Vagina (tissue), 2 donors: ENCODE data around the gene RALGDS. TPM values are rescaled to one million over a fixed set of nuclear protein-coding genes. Genes with fewer than 3 reads are reported as not detected.
"Not testable (repeated sequence)": the region's sequence is repeated elsewhere in the genome, so short reads cannot be mapped to it uniquely, and the experiment has no call there.

Source experiments
- DNase-seq, 2 donors: peaks; one replicate each; pipeline ENCODE4 v3.0.0-alpha.2; 2017; ENCODE audit errors: extremely low spot score in 2 of 2
- H3K27ac ChIP-seq: fragments of 200-600 bp; sonication (generic); one replicate; pipeline ENCODE4 v1.5.1; 2019
- H3K27me3 ChIP-seq: fragments of 200-600 bp; sonication (generic); one replicate; pipeline ENCODE4 v1.5.1; 2019
- H3K36me3 ChIP-seq, 2 donors: fragments of 200-600 bp; sonication (generic); one replicate each; pipeline ENCODE4 v1.5.1; 2017 to 2019
- H3K4me1 ChIP-seq: fragments of 200-600 bp; sonication (generic); one replicate; pipeline ENCODE4 v1.5.1; 2019
- H3K4me3 ChIP-seq, 2 donors: fragments of 200-600 bp; sonication (generic); 1 replicate in 1 of 2; 2 replicates in 1 of 2; pipeline ENCODE4 v1.5.1; 2016 to 2019
- H3K9me3 ChIP-seq: fragments of 200-600 bp; sonication (generic); one replicate; pipeline ENCODE4 v1.5.1; 2019
- POLR2A ChIP-seq, 2 donors: fragments of 450-650 bp; IDR thresholded peaks; one replicate each; pipeline ENCODE4 v1.6.1; 2017; ENCODE audit warnings: antibody characterized with exemption in 2 of 2, mild to moderate bottlenecking in 2 of 2, moderate library complexity in 2 of 2
- POLR2AphosphoS5 ChIP-seq, 2 donors: sonication (generic); formaldehyde crosslinking; IDR thresholded peaks; one replicate each; pipeline ENCODE4 v1.9.0; 2017; ENCODE audit warnings: antibody characterized with exemption in 2 of 2, mild to moderate bottlenecking in 2 of 2, low read depth in 1 of 2; ENCODE audit not compliant: insufficient read depth in 1 of 2
- intact Hi-C: fragments of 100-400 bp; cut with DNase I; formaldehyde crosslinking; loops from one replicate; pipeline ENCODE4 v1.15.1; 2023
- total RNA-seq: library from RNA; depleted of rRNA; stranded (reverse); fragments of >200 nt; gene quantifications from one replicate; pipeline ENCODE4 v1.2.3, GENCODE V29; 2016
- TF ChIP-seq, protein P1 (sequence below), 3 experiments: fragments of 450-650 bp in 2 of 3; fragments of 200-600 bp in 1 of 3; sonication (generic) in 1 of 3; IDR thresholded peaks; one replicate each; pipeline ENCODE4 v1.5.1; 2017 to 2019; ENCODE audit warnings: antibody characterized with exemption in 3 of 3, mild to moderate bottlenecking in 2 of 3, moderate library complexity in 2 of 3

RALGDS gene
- total RNA-seq, 1 donor from 2014 or later = 85.0 TPM

GRCh38 chr9:133089271-133089671 lies 31.8 kb downstream of the RALGDS start:
- Histone ChIP-seq H3K27ac (no peak overlapping the region), H3K4me3 (no peak overlapping the region), H3K9me3 (no peaks in the 10 kb centered on the region), H3K36me3 (no peaks in the 10 kb centered on the region), H3K27me3 (no peaks in the 10 kb centered on the region), H3K4me1 (no peaks in the 10 kb centered on the region)
- DNase-seq = no peak
- intact Hi-C loops = no loop called here
- TF ChIP-seq POLR2AphosphoS5 (IDR thresholded peaks at IDR 0.05; ENCODE audit: insufficient read depth in 1 of 2, low read depth in 1 of 2) (no peak), POLR2A (IDR thresholded peaks at IDR 0.05) (no peak)
- TF ChIP-seq, protein P1, sequence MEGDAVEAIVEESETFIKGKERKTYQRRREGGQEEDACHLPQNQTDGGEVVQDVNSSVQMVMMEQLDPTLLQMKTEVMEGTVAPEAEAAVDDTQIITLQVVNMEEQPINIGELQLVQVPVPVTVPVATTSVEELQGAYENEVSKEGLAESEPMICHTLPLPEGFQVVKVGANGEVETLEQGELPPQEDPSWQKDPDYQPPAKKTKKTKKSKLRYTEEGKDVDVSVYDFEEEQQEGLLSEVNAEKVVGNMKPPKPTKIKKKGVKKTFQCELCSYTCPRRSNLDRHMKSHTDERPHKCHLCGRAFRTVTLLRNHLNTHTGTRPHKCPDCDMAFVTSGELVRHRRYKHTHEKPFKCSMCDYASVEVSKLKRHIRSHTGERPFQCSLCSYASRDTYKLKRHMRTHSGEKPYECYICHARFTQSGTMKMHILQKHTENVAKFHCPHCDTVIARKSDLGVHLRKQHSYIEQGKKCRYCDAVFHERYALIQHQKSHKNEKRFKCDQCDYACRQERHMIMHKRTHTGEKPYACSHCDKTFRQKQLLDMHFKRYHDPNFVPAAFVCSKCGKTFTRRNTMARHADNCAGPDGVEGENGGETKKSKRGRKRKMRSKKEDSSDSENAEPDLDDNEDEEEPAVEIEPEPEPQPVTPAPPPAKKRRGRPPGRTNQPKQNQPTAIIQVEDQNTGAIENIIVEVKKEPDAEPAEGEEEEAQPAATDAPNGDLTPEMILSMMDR (IDR thresholded peaks at IDR 0.05) = no peak

DNA sequence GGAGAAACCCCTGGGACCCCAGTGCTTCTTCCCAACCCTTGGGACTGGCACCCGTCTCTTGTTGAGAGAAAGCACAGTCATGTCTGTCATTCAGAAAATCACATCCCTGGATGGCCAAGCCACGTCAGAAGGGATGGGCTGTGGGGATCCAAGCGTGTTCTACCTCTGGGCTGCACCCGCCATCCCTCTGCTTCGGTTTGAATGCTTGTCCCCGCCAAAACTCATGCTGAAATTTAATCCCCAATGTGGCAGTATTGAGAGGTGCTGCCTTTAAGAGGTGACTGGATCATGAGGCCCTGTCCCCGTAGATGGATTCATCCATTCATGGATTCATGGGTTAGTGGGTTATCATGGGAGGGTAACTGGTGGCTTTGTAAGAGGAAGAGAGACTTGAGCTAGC lies 32.3 kb downstream of the RALGDS start:
- H3K4me1 ChIP-seq = no peaks in the 10 kb centered on the region
- no peak for TF ChIP-seq POLR2A (IDR thresholded peaks at IDR 0.05)
- TF ChIP-seq, protein P1 (IDR thresholded peaks at IDR 0.05) = no peak
- TF ChIP-seq POLR2AphosphoS5 (IDR thresholded peaks at IDR 0.05; ENCODE audit: insufficient read depth in 1 of 2, low read depth in 1 of 2) = no peak
- no peaks in the 10 kb centered on the region for H3K36me3 ChIP-seq
- no peak overlapping the region for H3K27ac ChIP-seq
- DNase-seq = no peak
- intact Hi-C loops = no loop called here
- H3K9me3 ChIP-seq = no peaks in the 10 kb centered on the region
- no peak overlapping the region for H3K4me3 ChIP-seq
- no peaks in the 10 kb centered on the region for H3K27me3 ChIP-seq

DNA sequence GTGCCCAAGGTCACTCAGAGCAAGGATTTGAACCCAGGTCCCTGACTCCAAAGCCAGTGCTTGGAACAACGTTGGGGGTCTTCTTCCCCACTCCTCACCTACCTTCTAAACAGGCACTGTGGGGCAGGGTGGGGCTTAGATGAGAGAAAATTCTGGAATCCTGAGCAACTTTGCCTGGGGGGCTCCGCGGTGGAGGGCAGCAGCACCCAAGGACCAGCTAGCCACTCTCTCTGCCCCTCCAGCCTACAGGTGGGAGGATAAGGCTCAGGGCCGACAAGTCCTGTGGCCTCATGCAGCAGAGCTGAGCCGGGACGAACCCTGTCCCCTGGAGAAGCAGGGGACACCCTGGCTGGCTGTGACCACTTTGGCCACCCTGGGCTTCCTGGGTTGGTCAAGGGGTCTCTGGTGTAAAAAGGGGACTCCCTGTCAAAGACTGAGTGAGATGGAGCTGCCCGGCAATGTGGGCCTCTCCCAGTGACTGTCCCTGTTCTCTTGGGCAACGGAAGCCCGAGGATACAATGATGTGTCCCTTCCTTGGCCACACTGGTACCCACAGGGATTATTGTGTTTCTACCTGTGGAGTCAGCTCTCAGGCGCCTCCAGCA lies 32.8 kb downstream of the RALGDS start:
- intact Hi-C loops = no loop called here
- no peaks in the 10 kb centered on the region for H3K36me3 ChIP-seq
- no peaks in the 10 kb centered on the region for H3K4me1 ChIP-seq
- no peak overlapping the region for H3K27ac ChIP-seq
- H3K9me3 ChIP-seq = no peaks in the 10 kb centered on the region
- TF ChIP-seq POLR2AphosphoS5 (IDR thresholded peaks at IDR 0.05; ENCODE audit: insufficient read depth in 1 of 2, low read depth in 1 of 2) = no peak
- no peak for TF ChIP-seq POLR2A (IDR thresholded peaks at IDR 0.05)
- TF ChIP-seq, protein P1 (IDR thresholded peaks at IDR 0.05) = no peak
- H3K4me3 ChIP-seq = no peak overlapping the region
- H3K27me3 ChIP-seq = no peaks in the 10 kb centered on the region
- no peak for DNase-seq

DNA sequence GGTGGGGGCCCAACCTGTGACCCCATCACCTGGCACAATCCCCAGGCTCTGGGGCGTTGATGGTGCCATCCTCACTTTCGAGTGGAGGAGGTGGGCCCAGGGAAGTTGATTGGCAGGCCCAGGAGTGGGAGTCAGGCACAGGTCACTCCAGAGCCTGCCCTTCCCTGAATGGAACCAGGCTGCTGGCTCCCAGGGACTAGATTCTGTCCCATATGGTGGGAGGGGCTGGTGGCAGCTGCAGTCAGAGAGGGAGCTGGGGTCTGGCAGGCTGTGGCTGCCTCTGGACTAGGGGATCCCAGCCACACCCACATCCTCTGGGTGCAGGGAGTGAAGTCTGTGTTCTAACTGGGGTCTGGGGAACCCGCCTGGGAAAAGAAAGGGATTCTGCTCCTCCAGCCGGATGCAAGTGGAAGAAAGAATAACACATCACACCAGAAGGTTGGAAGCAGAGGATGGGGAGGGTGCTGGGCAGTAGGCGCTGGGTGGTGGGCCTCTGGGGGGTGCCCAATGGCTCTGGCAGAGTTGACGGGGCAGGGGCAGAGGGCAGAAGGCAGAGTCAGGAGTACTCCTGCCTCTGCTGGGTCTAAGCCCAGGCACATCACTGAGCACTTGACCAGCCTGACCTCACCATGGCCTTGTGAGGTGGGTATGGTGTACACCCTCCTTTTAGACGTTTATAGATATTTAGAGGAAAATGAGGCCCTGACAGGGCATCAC lies 33.5 kb downstream of the RALGDS start:
- DNase-seq = no peak
- Histone ChIP-seq H3K4me1 (no peaks in the 10 kb centered on the region), H3K36me3 (no peaks in the 10 kb centered on the region), H3K4me3 (no peak overlapping the region), H3K27me3 (no peaks in the 10 kb centered on the region), H3K9me3 (no peaks in the 10 kb centered on the region), H3K27ac (no peak overlapping the region)
- TF ChIP-seq, protein P1 (IDR thresholded peaks at IDR 0.05) = no peak
- no peak for TF ChIP-seq POLR2A (IDR thresholded peaks at IDR 0.05)
- TF ChIP-seq POLR2AphosphoS5 (IDR thresholded peaks at IDR 0.05; ENCODE audit: insufficient read depth in 1 of 2, low read depth in 1 of 2) = no peak
- intact Hi-C loops = no loop called here

DNA sequence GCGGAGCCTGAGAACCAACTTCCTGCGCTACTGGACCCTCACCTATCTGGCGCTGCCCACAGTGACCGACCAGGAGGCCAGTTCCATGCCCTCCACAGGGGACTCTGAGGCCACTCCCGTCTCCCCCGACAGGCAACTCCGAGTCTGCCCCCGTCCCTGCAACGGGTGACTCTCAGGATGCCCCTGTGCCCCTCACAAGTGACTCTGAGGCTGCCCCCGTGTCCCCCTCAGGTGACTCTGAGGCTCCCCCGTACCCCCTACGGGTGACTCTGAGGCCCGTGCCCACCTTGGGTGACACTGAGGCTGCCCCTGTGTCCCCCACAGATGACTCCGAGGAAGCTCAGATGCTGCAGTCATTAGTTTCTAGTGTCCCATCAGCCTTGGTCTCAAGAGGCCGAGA lies 34.1 kb downstream of the RALGDS start:
- Histone ChIP-seq H3K27ac (no peak overlapping the region), H3K27me3 (no peaks in the 10 kb centered on the region), H3K36me3 (no peaks in the 10 kb centered on the region), H3K4me1 (no peaks in the 10 kb centered on the region), H3K4me3 (no peak overlapping the region), H3K9me3 (no peaks in the 10 kb centered on the region)
- intact Hi-C loops = no loop called here
- TF ChIP-seq, protein P1 (IDR thresholded peaks at IDR 0.05) = no peak
- no peak for TF ChIP-seq POLR2A (IDR thresholded peaks at IDR 0.05)
- no peak for TF ChIP-seq POLR2AphosphoS5 (IDR thresholded peaks at IDR 0.05; ENCODE audit: insufficient read depth in 1 of 2, low read depth in 1 of 2)
- no peak for DNase-seq

GRCh38 chr9:133086212-133086860 lies 34.7 kb downstream of the RALGDS start:
- DNase-seq, H3K36me3 ChIP-seq, H3K27me3 ChIP-seq, intact Hi-C loops, H3K27ac ChIP-seq, H3K9me3 ChIP-seq, H3K4me3 ChIP-seq, H3K4me1 ChIP-seq: not testable (repeated sequence)

DNA sequence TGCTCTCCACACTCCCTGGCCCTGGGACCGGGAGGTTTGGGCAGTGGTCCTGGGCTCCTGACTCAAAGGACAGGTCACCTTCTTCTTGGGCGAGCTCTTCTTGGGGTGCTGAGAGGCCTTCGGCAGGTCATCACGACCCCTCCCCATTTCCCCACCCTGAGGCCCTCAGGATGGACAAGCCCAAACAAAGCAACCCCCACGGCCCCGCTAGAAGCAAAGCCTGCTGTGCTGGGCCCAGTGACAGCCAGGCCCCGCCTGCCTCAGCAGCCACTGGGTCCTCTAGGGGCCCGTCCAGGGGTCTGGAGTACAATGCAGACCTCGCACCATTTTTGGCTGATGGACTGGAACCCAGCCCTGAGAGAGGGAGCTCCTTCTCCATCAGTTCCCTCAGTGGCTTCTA lies 37.4 kb downstream of the RALGDS start:
- DNase-seq, H3K27me3 ChIP-seq, H3K4me3 ChIP-seq, H3K9me3 ChIP-seq, intact Hi-C loops, H3K27ac ChIP-seq, H3K4me1 ChIP-seq, H3K36me3 ChIP-seq: not testable (repeated sequence)
